ENCODE data around the gene CHMP5.

GRCh38 chr9:33277484-33277883, 12.6 kb downstream of the CHMP5 start:
- TF ChIP-seq CTCF (optimal IDR thresholded peaks at IDR 0.05 in 1 of 3, IDR thresholded peaks at IDR 0.05 in 1 of 3, conservative IDR thresholded peaks at IDR 0.05 in 1 of 3; ENCODE audit: extremely low read depth in 1 of 3, insufficient read depth in 2 of 3, low read length in 3 of 3): no peak
- TF ChIP-seq EZH2 (IDR thresholded peaks at IDR 0.05; ENCODE audit: low read length): no peak
